A549 (cell line): Measurements from ENCODE around the gene FAXDC2.

Source experiments
- CEBPB ChIP-seq, 2 experiments: fragments of >200 bp in 1 of 2; sonication (Bioruptor Twin) in 1 of 2; formaldehyde crosslinking in 1 of 2; IDR thresholded peaks; 2 replicates each; pipeline ENCODE4 v1.6.1; 2012 to 2016
- MAZ ChIP-seq: fragments of 150-350 bp; IDR thresholded peaks from 2 replicates; pipeline ENCODE4 v1.6.1; 2014; ENCODE audit warnings: antibody characterized with exemption, low read depth, low read length, borderline replicate concordance
- PBX3 ChIP-seq: IDR thresholded peaks from 2 replicates; pipeline ENCODE4 v1.6.1; 2012

GRCh38 chr5:154791535-154791934, 58.9 kb downstream of the FAXDC2 start:
- no peak for TF ChIP-seq CEBPB (IDR thresholded peaks at IDR 0.05)
- TF ChIP-seq PBX3 = no peak
- TF ChIP-seq MAZ = no peak
